ELR (cell line): ENCODE data around the gene TMEM115.
"Not testable (repeated sequence)": the region's sequence is repeated elsewhere in the genome, so short reads cannot be mapped to it uniquely, and the experiment has no call there.

Experiments
- DNase-seq: peaks from one replicate; pipeline ENCODE4 v3.0.0-alpha.2; 2015; ENCODE audit warnings: low read depth

The TMEM115 gene

DNA sequence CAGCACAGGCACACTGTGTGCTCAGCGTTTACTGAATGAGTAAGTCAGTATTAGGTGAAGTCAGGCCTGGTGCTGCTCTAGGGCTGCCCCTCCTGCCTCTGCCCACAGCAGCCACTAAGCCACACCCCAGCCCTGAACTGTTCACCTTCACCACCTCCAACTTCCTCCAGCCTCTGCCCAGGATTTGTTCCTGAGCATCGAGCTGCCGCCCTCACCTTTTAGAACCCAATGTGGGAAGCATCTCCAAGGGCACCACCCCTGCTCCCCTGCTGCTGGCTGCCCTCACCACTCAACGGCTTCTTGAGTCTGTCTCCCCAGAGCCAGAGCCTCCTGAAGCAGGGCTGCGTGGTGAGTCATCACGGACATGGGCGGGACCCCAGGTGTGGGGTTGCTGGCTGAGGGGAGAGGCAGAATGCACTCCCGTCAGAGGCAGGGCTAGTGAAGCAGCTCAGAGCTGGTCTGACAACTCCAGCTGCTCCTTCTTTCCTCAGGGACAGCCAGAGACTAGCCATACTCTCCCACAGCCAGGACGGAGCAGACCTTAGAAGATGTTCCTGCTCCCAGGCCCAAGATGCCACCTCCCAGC, 42.6 kb downstream of the TMEM115 start:
- DNase-seq = peak; percentile 60

DNA sequence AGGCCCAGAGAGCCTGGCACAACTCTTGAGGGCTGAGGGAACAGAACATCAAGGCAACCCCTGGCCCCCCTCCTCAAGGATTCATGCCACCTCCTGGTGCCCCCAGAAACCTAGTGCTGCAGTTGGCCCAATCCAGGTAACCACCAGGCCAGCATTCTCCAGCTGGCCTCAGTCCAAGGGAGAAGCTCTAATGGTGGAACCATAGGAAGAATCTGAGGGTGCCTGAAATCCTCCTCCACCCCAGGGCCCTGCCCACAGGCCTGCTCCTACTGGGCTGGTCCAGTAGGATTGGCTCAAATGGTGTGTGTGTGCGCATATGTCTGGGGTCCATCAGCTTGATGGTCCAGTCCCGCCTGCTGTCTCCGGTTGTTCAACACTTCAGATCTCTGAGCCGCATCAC, 44.5 kb downstream of the TMEM115 start:
- DNase-seq = no peak

DNA sequence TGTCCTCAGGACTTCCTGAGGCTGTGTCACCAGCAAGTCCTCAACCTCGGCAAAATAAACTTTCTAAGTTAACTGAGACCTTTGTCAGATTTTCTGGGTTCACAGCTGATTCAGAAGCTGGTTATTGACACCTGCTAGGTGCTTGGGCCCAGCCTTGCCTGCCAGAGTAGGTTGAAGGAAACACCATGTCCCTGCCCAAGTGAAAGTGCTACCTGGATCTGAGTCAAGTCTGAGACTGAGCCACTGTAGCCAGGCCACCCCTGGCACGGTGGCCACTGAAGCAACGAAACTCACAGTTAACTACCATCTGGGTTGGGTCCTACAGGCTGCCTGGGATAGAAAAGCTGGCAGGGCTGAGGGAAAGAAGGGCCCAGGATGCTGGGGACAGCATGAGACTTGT, 45.0 kb downstream of the TMEM115 start:
- DNase-seq = no peak

DNA sequence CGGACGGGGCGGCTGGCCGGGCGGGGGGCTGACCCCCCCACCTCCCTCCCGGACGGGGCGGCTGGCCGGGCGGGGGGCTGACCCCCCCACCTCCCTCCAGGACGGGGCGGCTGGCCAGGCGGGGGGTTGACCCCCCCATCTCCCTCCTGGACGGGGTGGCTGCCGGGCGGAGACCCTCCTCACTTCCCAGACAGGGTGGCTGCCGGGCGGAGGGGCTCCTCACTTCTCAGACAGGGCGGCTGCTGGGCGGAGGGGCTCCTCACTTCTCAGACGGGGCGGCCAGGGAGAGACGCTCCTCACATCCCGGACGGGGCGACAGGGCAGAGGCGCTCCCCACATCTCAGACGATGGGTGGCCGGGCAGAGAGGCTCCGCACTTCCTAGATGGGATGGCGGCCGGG, 47.3 kb downstream of the TMEM115 start:
- DNase-seq = not testable (repeated sequence)
